GM18511 (cell line): ENCODE data around the gene FGD1.

Experiments used
- ATAC-seq: cut with Tn5 transposase; IDR thresholded peaks from one replicate; pipeline ENCODE4 v1.9.1; 2021; ENCODE audit warnings: mild to moderate bottlenecking, moderate library complexity; ENCODE audit not compliant: unreplicated experiment

Gene FGD1

GRCh38 chrX:54407266-54407665 is 88.8 kb downstream of the FGD1 start:
- ATAC-seq, result no peak

- ATAC-seq, result no peak
Observed at GRCh38 chrX:54397113-54397512, 98.9 kb downstream of the FGD1 start.
